Measurements from ENCODE around the gene GALNT2.

GALNT2 gene

GRCh38 chr1:230140221-230141020, 73.4 kb downstream of the GALNT2 start:
- no CpG with 5 or more reads among the region's 12 CpGs for WGBS (ENCODE audit: extremely low coverage, insufficient coverage, insufficient read length)
- peaks cover 15 to 16% of the 10 kb centered on the region in 2 experiments for H3K4me1 ChIP-seq (ENCODE audit: control insufficient read depth in 1 of 2, insufficient read depth in 2 of 2, low read length in 2 of 2)
- no peak overlapping the region for H3K4me2 ChIP-seq (ENCODE audit: low read length)
- H2AFZ ChIP-seq (ENCODE audit: insufficient read depth, low read length, poor library complexity) = peak overlapping the region; percentile 50
- no peak overlapping the region for H4K12ac ChIP-seq (ENCODE audit: low read depth, low read length)
- peaks cover 5% of the 10 kb centered on the region for H3K79me1 ChIP-seq (ENCODE audit: low read length)
- peaks cover 2% of the 10 kb centered on the region for H3K9me3 ChIP-seq (ENCODE audit: insufficient read depth, low read depth, low read length)
- H2BK12ac ChIP-seq (ENCODE audit: low read length) = peak overlapping the region; percentile 63
- peak; percentile 35 to 39 for DNase-seq
- H3K4me3 ChIP-seq (ENCODE audit: low read depth, low read length) = no peak overlapping the region
- H3K18ac ChIP-seq (ENCODE audit: low read length) = peak overlapping the region; percentile 94
- peak overlapping the region; percentile 76 for H2AK5ac ChIP-seq (ENCODE audit: low read length)
- H4K91ac ChIP-seq (ENCODE audit: low read depth, low read length) = peak overlapping the region; percentile 79
- H3K27me3 ChIP-seq (ENCODE audit: insufficient read depth, low read length) = no peaks in the 10 kb centered on the region
- H3K14ac ChIP-seq (ENCODE audit: low read length) = peak overlapping the region; percentile 79
- H3K79me2 ChIP-seq (ENCODE audit: control insufficient read depth, insufficient read depth, low read length, poor library complexity) = peaks cover 10% of the 10 kb centered on the region
- no peak overlapping the region for H3K9ac ChIP-seq (ENCODE audit: low read length)
- peaks cover 0 to 7% of the 10 kb centered on the region in 2 experiments for H3K36me3 ChIP-seq (ENCODE audit: control insufficient read depth in 1 of 2, insufficient read depth in 2 of 2, low read length in 2 of 2)
- H2BK5ac ChIP-seq (ENCODE audit: low read depth, low read length, poor library complexity) = peak overlapping the region; percentile 70
- H2BK120ac ChIP-seq (ENCODE audit: insufficient read depth, low read length, poor library complexity) = peak overlapping the region; percentile 66
- H3K4ac ChIP-seq (ENCODE audit: low read depth, low read length) = peak overlapping the region; percentile 80
- peak overlapping the region; percentile 38 for H3K27ac ChIP-seq (ENCODE audit: low read depth, low read length)
- H4K8ac ChIP-seq (ENCODE audit: low read depth, low read length) = peak overlapping the region; percentile 79
- no peak overlapping the region for H3K23ac ChIP-seq (ENCODE audit: low read length)

GRCh38 chr1:230141021-230141648, 74.1 kb downstream of the GALNT2 start:
- DNase-seq = peak in 1 of 2 donors; percentile 90
- H2AFZ ChIP-seq (ENCODE audit: insufficient read depth, low read length, poor library complexity) = no peak overlapping the region
- no peak overlapping the region for H3K14ac ChIP-seq (ENCODE audit: low read length)
- H3K4me3 ChIP-seq (ENCODE audit: low read depth, low read length) = no peak overlapping the region
- H3K9me3 ChIP-seq (ENCODE audit: insufficient read depth, low read depth, low read length) = peaks cover 2% of the 10 kb centered on the region
- no peak overlapping the region for H4K12ac ChIP-seq (ENCODE audit: low read depth, low read length)
- H4K91ac ChIP-seq (ENCODE audit: low read depth, low read length) = no peak overlapping the region
- no peak overlapping the region for H3K9ac ChIP-seq (ENCODE audit: low read length)
- H3K4me2 ChIP-seq (ENCODE audit: low read length) = no peak overlapping the region
- H3K27ac ChIP-seq (ENCODE audit: low read depth, low read length) = no peak overlapping the region
- H3K79me1 ChIP-seq (ENCODE audit: low read length) = peaks cover 5% of the 10 kb centered on the region
- peaks cover 0 to 7% of the 10 kb centered on the region in 2 experiments for H3K36me3 ChIP-seq (ENCODE audit: control insufficient read depth in 1 of 2, insufficient read depth in 2 of 2, low read length in 2 of 2)
- H2BK120ac ChIP-seq (ENCODE audit: insufficient read depth, low read length, poor library complexity) = no peak overlapping the region
- peaks cover 10% of the 10 kb centered on the region for H3K79me2 ChIP-seq (ENCODE audit: control insufficient read depth, insufficient read depth, low read length, poor library complexity)
- no peaks in the 10 kb centered on the region for H3K27me3 ChIP-seq (ENCODE audit: insufficient read depth, low read length)
- peaks cover 15 to 16% of the 10 kb centered on the region in 2 experiments for H3K4me1 ChIP-seq (ENCODE audit: control insufficient read depth in 1 of 2, insufficient read depth in 2 of 2, low read length in 2 of 2)
- H2BK5ac ChIP-seq (ENCODE audit: low read depth, low read length, poor library complexity) = no peak overlapping the region
- H3K23ac ChIP-seq (ENCODE audit: low read length) = no peak overlapping the region
- H2AK5ac ChIP-seq (ENCODE audit: low read length) = no peak overlapping the region
- no peak overlapping the region for H4K8ac ChIP-seq (ENCODE audit: low read depth, low read length)
- no CpG with 5 or more reads among the region's 8 CpGs for WGBS (ENCODE audit: extremely low coverage, insufficient coverage, insufficient read length)
- H3K18ac ChIP-seq (ENCODE audit: low read length) = no peak overlapping the region
- H2BK12ac ChIP-seq (ENCODE audit: low read length) = no peak overlapping the region
- H3K4ac ChIP-seq (ENCODE audit: low read depth, low read length) = no peak overlapping the region

- Histone ChIP-seq H3K4me3 (ENCODE audit: low read depth, low read length) (no peak overlapping the region), H2BK5ac (ENCODE audit: low read depth, low read length, poor library complexity) (no peak overlapping the region), H4K91ac (ENCODE audit: low read depth, low read length) (no peak overlapping the region), H2BK12ac (ENCODE audit: low read length) (no peak overlapping the region), H3K27me3 (ENCODE audit: insufficient read depth, low read length) (no peaks in the 10 kb centered on the region), H3K27ac (ENCODE audit: low read depth, low read length) (no peak overlapping the region), H3K79me1 (ENCODE audit: low read length) (peaks cover 5% of the 10 kb centered on the region), H3K36me3 (ENCODE audit: control insufficient read depth in 1 of 2, insufficient read depth in 2 of 2, low read length in 2 of 2) (peaks cover 0 to 4% of the 10 kb centered on the region in 2 experiments), H3K14ac (ENCODE audit: low read length) (no peak overlapping the region), H3K23ac (ENCODE audit: low read length) (no peak overlapping the region), H2AK5ac (ENCODE audit: low read length) (no peak overlapping the region), H3K9ac (ENCODE audit: low read length) (no peak overlapping the region), H2BK120ac (ENCODE audit: insufficient read depth, low read length, poor library complexity) (no peak overlapping the region), H3K4me2 (ENCODE audit: low read length) (no peak overlapping the region), H4K8ac (ENCODE audit: low read depth, low read length) (no peak overlapping the region), H4K12ac (ENCODE audit: low read depth, low read length) (no peak overlapping the region), H3K4ac (ENCODE audit: low read depth, low read length) (no peak overlapping the region), H3K18ac (ENCODE audit: low read length) (peak overlapping the region; percentile 16), H3K79me2 (ENCODE audit: control insufficient read depth, insufficient read depth, low read length, poor library complexity) (peaks cover 10% of the 10 kb centered on the region), H3K4me1 (ENCODE audit: control insufficient read depth in 1 of 2, insufficient read depth in 2 of 2, low read length in 2 of 2) (peaks cover 15 to 16% of the 10 kb centered on the region in 2 experiments), H3K9me3 (ENCODE audit: insufficient read depth, low read depth, low read length) (peaks cover 2% of the 10 kb centered on the region), H2AFZ (ENCODE audit: insufficient read depth, low read length, poor library complexity) (no peak overlapping the region)
- WGBS (ENCODE audit: extremely low coverage, insufficient coverage, insufficient read length) = no CpG with 5 or more reads among the region's 15 CpGs
- DNase-seq = no peak
Measured at GRCh38 chr1:230141797-230142607, 75.0 kb downstream of the GALNT2 start.

GRCh38 chr1:230142608-230143210, 75.7 kb downstream of the GALNT2 start:
- Histone ChIP-seq H3K9me3 (ENCODE audit: insufficient read depth, low read depth, low read length) (peaks cover 2% of the 10 kb centered on the region), H2AFZ (ENCODE audit: insufficient read depth, low read length, poor library complexity) (no peak overlapping the region), H4K8ac (ENCODE audit: low read depth, low read length) (no peak overlapping the region), H4K12ac (ENCODE audit: low read depth, low read length) (no peak overlapping the region), H3K14ac (ENCODE audit: low read length) (no peak overlapping the region), H3K36me3 (ENCODE audit: control insufficient read depth in 1 of 2, insufficient read depth in 2 of 2, low read length in 2 of 2) (no peaks in the 10 kb centered on the region), H3K27me3 (ENCODE audit: insufficient read depth, low read length) (no peaks in the 10 kb centered on the region), H3K4me3 (ENCODE audit: low read depth, low read length) (no peak overlapping the region), H3K23ac (ENCODE audit: low read length) (no peak overlapping the region), H3K18ac (ENCODE audit: low read length) (no peak overlapping the region), H3K9ac (ENCODE audit: low read length) (no peak overlapping the region), H3K4ac (ENCODE audit: low read depth, low read length) (no peak overlapping the region), H3K4me2 (ENCODE audit: low read length) (no peak overlapping the region), H3K27ac (ENCODE audit: low read depth, low read length) (no peak overlapping the region), H3K4me1 (ENCODE audit: control insufficient read depth in 1 of 2, insufficient read depth in 2 of 2, low read length in 2 of 2) (peaks cover 13 to 20% of the 10 kb centered on the region in 2 experiments), H2BK5ac (ENCODE audit: low read depth, low read length, poor library complexity) (no peak overlapping the region), H3K79me1 (ENCODE audit: low read length) (peaks cover 5% of the 10 kb centered on the region), H3K79me2 (ENCODE audit: control insufficient read depth, insufficient read depth, low read length, poor library complexity) (peaks cover 10% of the 10 kb centered on the region), H2AK5ac (ENCODE audit: low read length) (no peak overlapping the region), H2BK12ac (ENCODE audit: low read length) (no peak overlapping the region), H4K91ac (ENCODE audit: low read depth, low read length) (no peak overlapping the region), H2BK120ac (ENCODE audit: insufficient read depth, low read length, poor library complexity) (no peak overlapping the region)
- DNase-seq = no peak
- WGBS (ENCODE audit: extremely low coverage, insufficient coverage, insufficient read length) = no CpG with 5 or more reads among the region's 5 CpGs

Measured in trophoblast cell (in vitro differentiated cells and primary cell).